ENCODE results near the gene CWC25.
"Not testable (repeated sequence)": the region's sequence is repeated elsewhere in the genome, so short reads cannot be mapped to it uniquely, and the experiment has no call there.

CWC25 gene

GRCh38 chr17:38789185-38789584, 35.9 kb downstream of the CWC25 start:
- FAIRE-seq (no peak), DNase-seq (ENCODE audit: low spot score) (no peak)

GRCh38 chr17:38787999-38788398, 37.1 kb downstream of the CWC25 start:
- FAIRE-seq; DNase-seq (ENCODE audit: low spot score): not testable (repeated sequence)

- no peak for FAIRE-seq
Measured at GRCh38 chr17:38786372-38786771, 38.7 kb downstream of the CWC25 start.

GRCh38 chr17:38783227-38783626, 41.9 kb downstream of the CWC25 start:
- DNase-seq (ENCODE audit: low spot score) (no peak), FAIRE-seq (no peak)

More at GRCh38 chr17:38786372-38786771, 38.7 kb downstream of the CWC25 start:
- DNase-seq (ENCODE audit: low spot score): no peak

GRCh38 chr17:38779965-38780752, 45.0 kb downstream of the CWC25 start:
- FAIRE-seq (no peak), DNase-seq (ENCODE audit: low spot score) (no peak)

- no peak for FAIRE-seq
Measured at GRCh38 chr17:38777641-38778250, 47.4 kb downstream of the CWC25 start.

GRCh38 chr17:38773258-38773657, 51.9 kb downstream of the CWC25 start:
- FAIRE-seq: no peak
- DNase-seq (ENCODE audit: low spot score): no peak

More at GRCh38 chr17:38777641-38778250, 47.4 kb downstream of the CWC25 start:
- no peak for DNase-seq (ENCODE audit: low spot score)

GRCh38 chr17:38768417-38768816, 56.7 kb downstream of the CWC25 start:
- DNase-seq (ENCODE audit: low spot score) (no peak), FAIRE-seq (no peak)

- DNase-seq (ENCODE audit: low spot score): no peak
- FAIRE-seq: no peak
Measured at GRCh38 chr17:38766341-38766740, 58.8 kb downstream of the CWC25 start.

GRCh38 chr17:38762231-38762630, 62.9 kb downstream of the CWC25 start:
- FAIRE-seq (no peak), DNase-seq (ENCODE audit: low spot score) (no peak)

GRCh38 chr17:38761612-38762011, 63.5 kb downstream of the CWC25 start:
- FAIRE-seq: no peak
- DNase-seq (ENCODE audit: low spot score): no peak

- no peak for FAIRE-seq
Measured at GRCh38 chr17:38753071-38753506, 72.0 kb downstream of the CWC25 start.

GRCh38 chr17:38752308-38753070, 72.6 kb downstream of the CWC25 start, which contains the start of gene PSMB3:
Gene PSMB3, plus strand, starts transcription at chr17:38752741. Its CDS starts 86 bp downstream, at chr17:38752827.
- DNase-seq (ENCODE audit: low spot score) (peak; percentile 98), FAIRE-seq (no peak)

More at GRCh38 chr17:38753071-38753506, 72.0 kb downstream of the CWC25 start:
- no peak for DNase-seq (ENCODE audit: low spot score)

- no peak for FAIRE-seq
Measured at GRCh38 chr17:38751808-38752307, 73.3 kb downstream of the CWC25 start.

GRCh38 chr17:38751144-38751807, 73.8 kb downstream of the CWC25 start:
- FAIRE-seq: no peak
- DNase-seq (ENCODE audit: low spot score): no peak

More at GRCh38 chr17:38751808-38752307, 73.3 kb downstream of the CWC25 start:
- DNase-seq (ENCODE audit: low spot score): peak; percentile 87

All from urothelium cell line (cell line).